ENCODE measurements around the gene HNRNPLL.
A peak's percentile ranks its signal among the peaks of the same experiment; 100 is the strongest.

The HNRNPLL gene

GRCh38 chr2:38633895-38634294, 31.2 kb upstream of the HNRNPLL start:
- TF ChIP-seq CSRNP3 (CRISPR knock-in tag; IDR thresholded peaks at IDR 0.05) (peak; percentile 63; the same call in 1 of the 2 replicates), PPARA (CRISPR knock-in tag; IDR thresholded peaks at IDR 0.05; ENCODE audit: borderline replicate concordance) (no peak), TCF4 (CRISPR knock-in tag; IDR thresholded peaks at IDR 0.05; ENCODE audit: borderline replicate concordance) (peak; percentile 80), ISL1 (CRISPR knock-in tag; IDR thresholded peaks at IDR 0.05) (no peak), BACH2 (CRISPR knock-in tag; IDR thresholded peaks at IDR 0.05; ENCODE audit: borderline replicate concordance) (no peak), SNAI2 (CRISPR knock-in tag; IDR thresholded peaks at IDR 0.05) (peak; percentile 77; the same call in 1 of the 2 replicates), ZNF565 (CRISPR knock-in tag; conservative IDR thresholded peaks at IDR 0.05; ENCODE audit: low read depth) (no peak), POU6F1 (CRISPR knock-in tag; IDR thresholded peaks at IDR 0.05; ENCODE audit: borderline replicate concordance, low read depth) (no peak), TOX (CRISPR knock-in tag; IDR thresholded peaks at IDR 0.05; ENCODE audit: borderline replicate concordance) (no peak), ARNTL (CRISPR knock-in tag; IDR thresholded peaks at IDR 0.05; ENCODE audit: borderline replicate concordance, low read depth) (no peak), OSR1 (CRISPR knock-in tag; IDR thresholded peaks at IDR 0.05) (no peak), RARB (CRISPR knock-in tag; IDR thresholded peaks at IDR 0.05) (no peak), CSDC2 (CRISPR knock-in tag; IDR thresholded peaks at IDR 0.05) (no peak), ZNF8 (CRISPR knock-in tag; IDR thresholded peaks at IDR 0.05) (no peak), TSHZ2 (CRISPR knock-in tag; IDR thresholded peaks at IDR 0.05) (0 out of 2 replicates have a peak, but pooled peaks have one; percentile 71), ESRRG (CRISPR knock-in tag; IDR thresholded peaks at IDR 0.05) (no peak), PATZ1 (CRISPR knock-in tag; IDR thresholded peaks at IDR 0.05; ENCODE audit: borderline replicate concordance) (no peak), ZNF70 (CRISPR knock-in tag; IDR thresholded peaks at IDR 0.05) (no peak), ZC3H10 (CRISPR knock-in tag; IDR thresholded peaks at IDR 0.05) (no peak), ZFP3 (CRISPR knock-in tag; IDR thresholded peaks at IDR 0.05) (no peak), CREB5 (CRISPR knock-in tag; IDR thresholded peaks at IDR 0.05; ENCODE audit: low read depth) (no peak)
- no peak for ATAC-seq

GRCh38 chr2:38632980-38633379, 30.3 kb upstream of the HNRNPLL start:
- no peak for ATAC-seq
- TF ChIP-seq RARB (CRISPR knock-in tag; IDR thresholded peaks at IDR 0.05) (no peak), CSDC2 (CRISPR knock-in tag; IDR thresholded peaks at IDR 0.05) (no peak), GLIS3 (CRISPR knock-in tag; IDR thresholded peaks at IDR 0.05) (no peak), POU6F1 (CRISPR knock-in tag; IDR thresholded peaks at IDR 0.05; ENCODE audit: borderline replicate concordance, low read depth) (no peak), CREB5 (CRISPR knock-in tag; IDR thresholded peaks at IDR 0.05; ENCODE audit: low read depth) (no peak), ZFP3 (CRISPR knock-in tag; IDR thresholded peaks at IDR 0.05) (no peak)
